Breast epithelium (tissue), 4 donors: Measurements from ENCODE around the gene CHKB. TPM values are rescaled to one million over a fixed set of nuclear protein-coding genes. Genes with fewer than 3 reads are reported as not detected.

Experiments
- DNase-seq, 2 donors: peaks; one replicate each; pipeline ENCODE4 v3.0.0-alpha.2; 2019; ENCODE audit warnings: low spot score in 2 of 2
- H3K27ac ChIP-seq, 2 donors: fragments of 200-600 bp; sonication (generic) in 1 of 2; one replicate each; pipeline ENCODE4 v1.5.1; 2016 to 2019; ENCODE audit warnings: mild to moderate bottlenecking in 1 of 2
- H3K27me3 ChIP-seq, 2 donors: fragments of 200-600 bp; sonication (generic) in 1 of 2; one replicate each; pipeline versions ENCODE4 v1.5.1 to v1.6.0; 2017 to 2019; ENCODE audit warnings: control low read depth in 1 of 2, mild to moderate bottlenecking in 1 of 2
- H3K36me3 ChIP-seq: fragments of 200-600 bp; one replicate; pipeline ENCODE4 v1.5.1; 2019
- H3K4me1 ChIP-seq, 2 donors: fragments of 200-600 bp; sonication (generic); one replicate each; pipeline ENCODE4 v1.5.1; 2016 to 2019; ENCODE audit warnings: control low read depth in 1 of 2
- H3K4me3 ChIP-seq, 3 donors: fragments of 200-600 bp; sonication (generic); 1 replicate in 2 of 3; 2 replicates in 1 of 3; pipeline ENCODE4 v1.5.1; 2016 to 2019; ENCODE audit warnings: mild to moderate bottlenecking in 3 of 3, moderate library complexity in 2 of 3
- H3K9me3 ChIP-seq, 2 donors: fragments of 200-600 bp; sonication (generic) in 1 of 2; one replicate each; pipeline ENCODE4 v1.5.1; 2016 to 2019; ENCODE audit warnings: control low read depth in 1 of 2
- POLR2A ChIP-seq: fragments of 450-650 bp; IDR thresholded peaks from one replicate; pipeline ENCODE4 v1.6.1; 2016; ENCODE audit warnings: antibody characterized with exemption, mild to moderate bottlenecking, moderate library complexity
- POLR2AphosphoS5 ChIP-seq, 3 donors: sonication (generic); formaldehyde crosslinking; IDR thresholded peaks; one replicate each; pipeline ENCODE4 v1.6.1; 2017; ENCODE audit warnings: antibody characterized with exemption in 3 of 3
- intact Hi-C: fragments of 100-400 bp; cut with DNase I; formaldehyde crosslinking; loops from one replicate; pipeline ENCODE4 v1.15.1; 2023; ENCODE audit warnings: low total_unique reads
- total RNA-seq, 3 donors: library from RNA; depleted of rRNA; stranded (reverse); fragments of >200 nt; gene quantifications; one replicate each; pipeline ENCODE4 v1.1.0, GENCODE V29; 2016
- TF ChIP-seq, protein P1 (sequence below), 3 donors: fragments of 450-650 bp; IDR thresholded peaks; one replicate each; pipeline ENCODE4 v1.5.1; 2016 to 2017; ENCODE audit warnings: antibody characterized with exemption in 3 of 3, mild to moderate bottlenecking in 3 of 3, moderate library complexity in 3 of 3

The CHKB gene
- total RNA-seq, 3 donors from 2014 or later: 53.9 to 77.6 (median 71.4) TPM

DNA sequence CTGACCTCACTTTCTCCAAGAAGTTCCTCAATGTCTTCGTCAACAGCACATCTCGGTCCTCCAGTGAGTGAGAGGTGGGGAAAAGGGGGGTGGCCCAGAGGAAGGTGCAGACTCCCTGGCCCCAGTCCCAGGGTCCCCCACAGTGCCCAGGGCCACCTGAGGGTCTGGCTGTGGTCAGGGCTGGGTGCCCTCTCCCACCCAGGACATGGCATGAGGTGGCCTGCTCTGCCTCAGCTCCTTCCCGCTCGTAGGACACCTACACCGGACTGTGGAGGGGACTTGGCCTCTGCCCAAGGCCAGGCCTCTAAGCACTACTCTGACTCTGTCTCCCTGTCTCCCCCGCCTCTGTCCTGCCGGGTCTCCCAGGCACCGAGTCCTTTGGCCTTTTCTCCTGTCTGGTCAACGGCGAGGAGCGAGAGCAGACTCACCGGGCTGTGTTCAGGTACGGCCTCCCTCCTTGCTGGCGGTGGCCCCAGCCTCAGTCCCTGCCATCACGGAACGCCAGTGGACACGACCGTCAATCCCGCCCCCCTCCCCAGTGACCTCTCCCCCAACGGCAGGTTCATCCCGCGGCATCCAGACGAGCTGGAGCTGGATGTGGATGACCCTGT lies 22.5 kb upstream of the CHKB start:
- Histone ChIP-seq H3K27me3 (peaks cover 0 to 7% of the 10 kb centered on the region in 2 donors), H3K27ac (no peak overlapping the region), H3K36me3 (no peaks in the 10 kb centered on the region), H3K9me3 (no peaks in the 10 kb centered on the region), H3K4me3 (no peak overlapping the region), H3K4me1 (peaks cover 4 to 5% of the 10 kb centered on the region in 2 donors)
- intact Hi-C loops: no loop called here
- TF ChIP-seq, protein P1, sequence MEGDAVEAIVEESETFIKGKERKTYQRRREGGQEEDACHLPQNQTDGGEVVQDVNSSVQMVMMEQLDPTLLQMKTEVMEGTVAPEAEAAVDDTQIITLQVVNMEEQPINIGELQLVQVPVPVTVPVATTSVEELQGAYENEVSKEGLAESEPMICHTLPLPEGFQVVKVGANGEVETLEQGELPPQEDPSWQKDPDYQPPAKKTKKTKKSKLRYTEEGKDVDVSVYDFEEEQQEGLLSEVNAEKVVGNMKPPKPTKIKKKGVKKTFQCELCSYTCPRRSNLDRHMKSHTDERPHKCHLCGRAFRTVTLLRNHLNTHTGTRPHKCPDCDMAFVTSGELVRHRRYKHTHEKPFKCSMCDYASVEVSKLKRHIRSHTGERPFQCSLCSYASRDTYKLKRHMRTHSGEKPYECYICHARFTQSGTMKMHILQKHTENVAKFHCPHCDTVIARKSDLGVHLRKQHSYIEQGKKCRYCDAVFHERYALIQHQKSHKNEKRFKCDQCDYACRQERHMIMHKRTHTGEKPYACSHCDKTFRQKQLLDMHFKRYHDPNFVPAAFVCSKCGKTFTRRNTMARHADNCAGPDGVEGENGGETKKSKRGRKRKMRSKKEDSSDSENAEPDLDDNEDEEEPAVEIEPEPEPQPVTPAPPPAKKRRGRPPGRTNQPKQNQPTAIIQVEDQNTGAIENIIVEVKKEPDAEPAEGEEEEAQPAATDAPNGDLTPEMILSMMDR (IDR thresholded peaks at IDR 0.05): no peak
- no peak for TF ChIP-seq POLR2A
- TF ChIP-seq POLR2AphosphoS5 (IDR thresholded peaks at IDR 0.05): no peak
- DNase-seq: no peak

DNA sequence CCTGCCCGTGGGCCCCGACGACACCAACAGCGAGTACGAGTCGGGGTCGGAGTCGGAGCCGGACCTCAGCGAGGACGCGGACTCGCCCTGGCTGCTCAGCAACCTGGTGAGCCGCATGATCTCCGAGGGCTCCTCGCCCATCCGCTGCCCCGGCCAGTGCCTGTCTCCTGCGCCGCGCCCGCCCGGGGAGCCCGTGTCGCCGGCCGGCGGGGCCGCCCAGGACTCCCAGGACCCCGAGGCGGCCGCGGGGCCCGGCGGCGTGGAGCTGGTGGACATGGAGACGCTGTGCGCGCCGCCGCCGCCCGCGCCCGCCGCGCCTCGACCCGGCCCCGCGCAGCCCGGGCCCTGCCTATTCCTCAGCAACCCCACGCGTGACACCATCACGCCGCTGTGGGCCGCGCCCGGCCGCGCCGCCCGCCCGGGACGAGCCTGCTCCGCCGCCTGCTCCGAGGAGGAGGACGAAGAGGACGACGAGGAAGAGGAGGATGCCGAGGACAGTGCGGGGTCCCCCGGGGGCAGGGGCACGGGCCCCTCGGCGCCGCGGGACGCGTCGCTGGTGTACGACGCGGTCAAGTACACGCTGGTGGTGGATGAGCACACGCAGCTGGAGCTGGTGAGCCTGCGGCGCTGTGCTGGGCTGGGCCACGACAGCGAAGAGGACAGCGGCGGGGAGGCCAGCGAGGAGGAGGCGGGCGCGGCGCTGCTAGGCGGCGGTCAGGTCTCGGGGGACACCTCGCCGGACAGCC lies 21.8 kb upstream of the CHKB start:
- no peak for DNase-seq
- H3K27ac ChIP-seq: no peak overlapping the region
- H3K4me1 ChIP-seq: peaks cover 4 to 5% of the 10 kb centered on the region in 2 donors
- TF ChIP-seq, protein P1 (IDR thresholded peaks at IDR 0.05): no peak
- TF ChIP-seq POLR2AphosphoS5 (IDR thresholded peaks at IDR 0.05) (no peak), POLR2A (no peak)
- peaks cover 0 to 7% of the 10 kb centered on the region in 2 donors for H3K27me3 ChIP-seq
- no peaks in the 10 kb centered on the region for H3K36me3 ChIP-seq
- intact Hi-C loops: loop anchor here (1.0 kb wide), 1 partner anchor 81 kb away; no protein-coding TSS in a partner anchor
- H3K4me3 ChIP-seq: no peak overlapping the region
- H3K9me3 ChIP-seq: no peaks in the 10 kb centered on the region

DNA sequence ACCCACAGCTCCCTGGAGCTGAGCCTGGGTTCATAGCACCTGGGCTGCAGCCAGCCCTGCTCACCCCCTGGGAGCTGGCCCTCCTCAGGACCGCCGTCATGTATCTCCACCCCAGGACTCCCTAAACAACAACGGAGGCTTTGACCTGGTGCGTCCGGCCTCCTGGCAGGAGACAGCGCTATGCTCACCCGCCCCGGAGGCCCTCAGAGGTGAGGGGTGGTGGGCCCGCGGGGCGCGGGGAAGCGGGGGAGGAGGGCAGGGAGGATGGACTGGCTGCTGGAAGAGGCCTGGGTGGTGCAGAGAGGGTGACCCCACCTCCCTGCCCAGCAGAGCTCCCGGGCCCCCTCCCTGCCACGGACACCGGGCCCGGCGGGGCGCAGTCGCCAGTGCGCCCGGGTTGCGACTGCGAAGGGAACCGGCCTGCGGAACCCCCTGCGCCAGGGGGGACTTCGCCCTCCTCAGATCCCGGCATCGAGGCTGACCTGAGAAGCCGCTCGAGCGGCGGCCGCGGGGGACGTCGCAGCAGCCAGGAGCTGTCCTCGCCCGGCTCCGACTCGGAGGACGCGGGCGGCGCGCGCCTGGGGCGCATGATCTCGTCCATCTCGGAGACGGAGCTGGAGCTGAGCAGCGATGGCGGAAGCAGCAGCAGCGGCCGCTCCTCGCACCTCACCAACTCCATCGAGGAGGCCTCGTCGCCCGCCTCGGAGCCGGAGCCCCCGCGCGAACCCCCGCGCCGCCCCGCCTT lies 21.0 kb upstream of the CHKB start:
- intact Hi-C loops: loop anchor here (1.0 kb wide), 1 partner anchor 80 kb away; no protein-coding TSS in a partner anchor
- DNase-seq: no peak

DNA sequence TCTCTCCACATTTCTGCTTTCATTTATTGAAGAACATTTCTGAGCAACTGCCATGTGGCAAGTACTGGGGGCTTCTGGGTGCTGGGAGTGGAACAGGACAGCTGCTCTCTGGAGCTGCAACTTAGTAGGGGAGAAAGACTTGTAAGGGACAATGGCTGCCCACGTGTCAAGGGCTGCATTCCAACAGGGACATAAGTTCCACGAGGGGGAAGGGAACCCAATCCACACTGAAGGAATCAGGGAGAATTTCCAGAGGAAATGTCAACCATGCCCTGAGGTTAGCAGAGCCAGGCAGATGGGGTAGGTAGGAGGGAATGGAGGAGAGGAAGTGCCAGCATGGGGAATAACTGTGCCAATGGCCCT lies 19.7 kb upstream of the CHKB start:
- Histone ChIP-seq H3K27me3 (peaks cover 0 to 7% of the 10 kb centered on the region in 2 donors), H3K9me3 (no peaks in the 10 kb centered on the region), H3K27ac (no peak overlapping the region), H3K4me1 (peaks cover 4 to 5% of the 10 kb centered on the region in 2 donors), H3K4me3 (no peak overlapping the region), H3K36me3 (no peaks in the 10 kb centered on the region)
- intact Hi-C loops: no loop called here
- no peak for TF ChIP-seq POLR2AphosphoS5 (IDR thresholded peaks at IDR 0.05)
- TF ChIP-seq, protein P1 (IDR thresholded peaks at IDR 0.05): no peak
- no peak for TF ChIP-seq POLR2A
- no peak for DNase-seq

More for the DNA sequence above, 21.0 kb upstream of the CHKB start:
- no peak overlapping the region for H3K27ac ChIP-seq
- no peaks in the 10 kb centered on the region for H3K9me3 ChIP-seq
- TF ChIP-seq POLR2A (no peak), POLR2AphosphoS5 (IDR thresholded peaks at IDR 0.05) (no peak)
- TF ChIP-seq, protein P1 (IDR thresholded peaks at IDR 0.05): no peak
- peaks cover 4 to 5% of the 10 kb centered on the region in 2 donors for H3K4me1 ChIP-seq
- no peaks in the 10 kb centered on the region for H3K36me3 ChIP-seq
- H3K4me3 ChIP-seq: no peak overlapping the region
- peaks cover 0 to 7% of the 10 kb centered on the region in 2 donors for H3K27me3 ChIP-seq
